Gastroesophageal sphincter (tissue), 3 donors: Measurements from ENCODE around the gene SEMA4D.

Source experiments
- POLR2A ChIP-seq, 2 donors: fragments of 450-650 bp; IDR thresholded peaks; one replicate each; pipeline ENCODE4 v1.6.1; 2017; ENCODE audit warnings: antibody characterized with exemption in 2 of 2, mild to moderate bottlenecking in 2 of 2, moderate library complexity in 1 of 2
- TF ChIP-seq, protein P1 (sequence below), 4 experiments: fragments of 200-600 bp in 2 of 4; fragments of 450-650 bp in 2 of 4; sonication (generic) in 1 of 4; IDR thresholded peaks; one replicate each; pipeline ENCODE4 v1.5.1; 2017 to 2019; ENCODE audit warnings: antibody characterized with exemption in 4 of 4, mild to moderate bottlenecking in 2 of 4, moderate library complexity in 2 of 4

DNA sequence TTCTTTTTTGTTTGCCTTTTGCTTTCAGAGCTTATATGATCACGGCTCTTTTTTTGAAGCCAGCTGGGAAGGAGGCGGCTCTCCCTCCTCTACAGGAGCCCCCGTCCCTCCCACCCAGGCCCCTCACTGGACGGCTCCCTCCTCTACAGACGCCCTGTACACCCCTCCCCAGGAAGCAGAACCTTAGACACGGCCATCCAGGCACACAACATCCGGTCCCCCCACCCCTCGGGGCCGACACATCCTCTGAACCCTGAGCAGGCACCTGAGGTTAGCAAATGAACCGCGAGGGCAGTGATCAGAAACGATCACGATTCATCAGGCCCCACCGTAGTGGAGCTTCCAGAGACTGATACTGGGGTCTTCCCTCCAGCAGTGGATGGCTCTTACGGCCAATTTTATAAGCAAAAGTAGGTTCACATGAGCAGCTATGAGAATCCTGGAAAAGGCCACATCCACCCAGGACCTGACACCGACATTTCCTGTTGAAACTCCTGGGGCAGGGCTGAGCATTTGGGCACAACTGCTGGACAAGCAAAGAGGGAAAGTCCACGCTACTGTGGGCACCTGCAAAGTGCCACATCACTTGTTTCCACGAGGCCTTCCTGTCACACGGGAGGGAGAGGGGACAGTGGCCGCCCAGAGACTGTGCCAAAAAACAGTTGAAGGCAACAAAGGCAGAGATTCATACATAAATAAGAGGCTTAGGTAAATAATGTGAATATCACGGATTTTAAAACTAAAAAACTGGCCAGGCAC lies 78.9 kb downstream of the SEMA4D start:
- TF ChIP-seq, protein P1, sequence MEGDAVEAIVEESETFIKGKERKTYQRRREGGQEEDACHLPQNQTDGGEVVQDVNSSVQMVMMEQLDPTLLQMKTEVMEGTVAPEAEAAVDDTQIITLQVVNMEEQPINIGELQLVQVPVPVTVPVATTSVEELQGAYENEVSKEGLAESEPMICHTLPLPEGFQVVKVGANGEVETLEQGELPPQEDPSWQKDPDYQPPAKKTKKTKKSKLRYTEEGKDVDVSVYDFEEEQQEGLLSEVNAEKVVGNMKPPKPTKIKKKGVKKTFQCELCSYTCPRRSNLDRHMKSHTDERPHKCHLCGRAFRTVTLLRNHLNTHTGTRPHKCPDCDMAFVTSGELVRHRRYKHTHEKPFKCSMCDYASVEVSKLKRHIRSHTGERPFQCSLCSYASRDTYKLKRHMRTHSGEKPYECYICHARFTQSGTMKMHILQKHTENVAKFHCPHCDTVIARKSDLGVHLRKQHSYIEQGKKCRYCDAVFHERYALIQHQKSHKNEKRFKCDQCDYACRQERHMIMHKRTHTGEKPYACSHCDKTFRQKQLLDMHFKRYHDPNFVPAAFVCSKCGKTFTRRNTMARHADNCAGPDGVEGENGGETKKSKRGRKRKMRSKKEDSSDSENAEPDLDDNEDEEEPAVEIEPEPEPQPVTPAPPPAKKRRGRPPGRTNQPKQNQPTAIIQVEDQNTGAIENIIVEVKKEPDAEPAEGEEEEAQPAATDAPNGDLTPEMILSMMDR (IDR thresholded peaks at IDR 0.05): no peak
- TF ChIP-seq POLR2A (IDR thresholded peaks at IDR 0.05): no peak
